Measurements from ENCODE around the gene RPL22. TPM values are rescaled to one million over a fixed set of nuclear protein-coding genes. Genes with fewer than 3 reads are reported as not detected.

RPL22 gene
- total and polyA plus RNA-seq, 2 of the 13 experiments (the other 11 are each of a cell fraction or from before 2014, with no cell fraction given): 214 to 545 TPM

DNA sequence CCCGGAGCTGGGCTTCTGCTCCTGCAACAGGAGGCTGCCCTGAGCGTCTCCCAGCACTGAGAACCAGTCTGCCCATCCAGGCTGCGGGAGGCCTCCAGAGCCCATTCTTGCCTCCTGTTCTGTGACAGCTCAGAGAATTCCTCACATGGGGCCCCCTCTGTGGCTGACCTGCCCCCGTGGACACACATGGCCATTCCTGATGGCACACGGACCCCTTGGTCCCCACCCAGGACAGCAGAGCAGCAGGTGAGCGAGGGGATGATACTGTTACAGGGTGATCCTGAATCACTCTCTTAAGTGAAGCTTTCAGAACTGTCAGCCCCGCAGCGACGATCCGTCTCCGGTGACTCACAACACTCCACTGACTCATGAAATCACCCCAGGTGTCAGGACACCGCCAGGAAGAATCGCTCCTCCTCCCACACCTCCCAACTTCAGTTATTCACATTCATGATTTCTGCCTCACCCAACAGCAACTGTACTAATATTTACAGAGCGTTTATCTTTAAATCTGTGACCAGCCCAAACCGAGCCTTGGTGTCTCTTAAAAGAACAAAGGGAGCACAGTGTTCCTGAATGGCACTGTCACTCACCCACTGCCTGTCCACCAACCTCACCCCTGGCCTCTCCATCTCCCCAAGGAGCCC, 41.7 kb downstream of the RPL22 start (continued):
- TF ChIP-seq HMGXB3 (CRISPR knock-in tag; IDR thresholded peaks at IDR 0.05; ENCODE audit: borderline replicate concordance) (no peak), MATR3 (CRISPR knock-in tag; IDR thresholded peaks at IDR 0.05) (no peak), TFAP4 (IDR thresholded peaks at IDR 0.05; ENCODE audit: borderline replicate concordance, low read depth) (peak; percentile 40; the same call in 1 of the 2 replicates), NR1H2 (CRISPR knock-in tag; IDR thresholded peaks at IDR 0.05; ENCODE audit: borderline replicate concordance, low read depth) (no peak), WIZ (CRISPR knock-in tag; IDR thresholded peaks at IDR 0.05) (no peak), NAIF1 (CRISPR knock-in tag; IDR thresholded peaks at IDR 0.05; ENCODE audit: borderline replicate concordance) (no peak), PAX8 (CRISPR knock-in tag; IDR thresholded peaks at IDR 0.05; ENCODE audit: borderline replicate concordance) (no peak), BCL3 (CRISPR knock-in tag; IDR thresholded peaks at IDR 0.05) (no peak), ZNF292 (CRISPR knock-in tag; IDR thresholded peaks at IDR 0.05; ENCODE audit: borderline replicate concordance, low read depth) (no peak), ZC3H4 (CRISPR knock-in tag; IDR thresholded peaks at IDR 0.05; ENCODE audit: borderline replicate concordance) (no peak), GFI1 (CRISPR knock-in tag; IDR thresholded peaks at IDR 0.05; ENCODE audit: borderline replicate concordance) (peak; percentile 36; the same call in 1 of the 2 replicates), ZNF816 (CRISPR knock-in tag; IDR thresholded peaks at IDR 0.05; ENCODE audit: borderline replicate concordance) (no peak), ZFP62 (CRISPR knock-in tag; IDR thresholded peaks at IDR 0.05) (no peak), HNRNPH1 (optimal IDR thresholded peaks at IDR 0.05; ENCODE audit: low read depth, low read length) (no peak), U2AF2 (IDR thresholded peaks at IDR 0.05; ENCODE audit: low read depth, low read length) (no peak), ZNF10 (CRISPR knock-in tag; IDR thresholded peaks at IDR 0.05; ENCODE audit: borderline replicate concordance, low read depth) (no peak), ARNTL (CRISPR knock-in tag; IDR thresholded peaks at IDR 0.05) (no peak), ZNF232 (CRISPR knock-in tag; IDR thresholded peaks at IDR 0.05; ENCODE audit: borderline replicate concordance) (no peak), SUZ12 (IDR thresholded peaks at IDR 0.05; ENCODE audit: low read depth, low read length) (no peak)
- TF ChIP-seq, protein P1, sequence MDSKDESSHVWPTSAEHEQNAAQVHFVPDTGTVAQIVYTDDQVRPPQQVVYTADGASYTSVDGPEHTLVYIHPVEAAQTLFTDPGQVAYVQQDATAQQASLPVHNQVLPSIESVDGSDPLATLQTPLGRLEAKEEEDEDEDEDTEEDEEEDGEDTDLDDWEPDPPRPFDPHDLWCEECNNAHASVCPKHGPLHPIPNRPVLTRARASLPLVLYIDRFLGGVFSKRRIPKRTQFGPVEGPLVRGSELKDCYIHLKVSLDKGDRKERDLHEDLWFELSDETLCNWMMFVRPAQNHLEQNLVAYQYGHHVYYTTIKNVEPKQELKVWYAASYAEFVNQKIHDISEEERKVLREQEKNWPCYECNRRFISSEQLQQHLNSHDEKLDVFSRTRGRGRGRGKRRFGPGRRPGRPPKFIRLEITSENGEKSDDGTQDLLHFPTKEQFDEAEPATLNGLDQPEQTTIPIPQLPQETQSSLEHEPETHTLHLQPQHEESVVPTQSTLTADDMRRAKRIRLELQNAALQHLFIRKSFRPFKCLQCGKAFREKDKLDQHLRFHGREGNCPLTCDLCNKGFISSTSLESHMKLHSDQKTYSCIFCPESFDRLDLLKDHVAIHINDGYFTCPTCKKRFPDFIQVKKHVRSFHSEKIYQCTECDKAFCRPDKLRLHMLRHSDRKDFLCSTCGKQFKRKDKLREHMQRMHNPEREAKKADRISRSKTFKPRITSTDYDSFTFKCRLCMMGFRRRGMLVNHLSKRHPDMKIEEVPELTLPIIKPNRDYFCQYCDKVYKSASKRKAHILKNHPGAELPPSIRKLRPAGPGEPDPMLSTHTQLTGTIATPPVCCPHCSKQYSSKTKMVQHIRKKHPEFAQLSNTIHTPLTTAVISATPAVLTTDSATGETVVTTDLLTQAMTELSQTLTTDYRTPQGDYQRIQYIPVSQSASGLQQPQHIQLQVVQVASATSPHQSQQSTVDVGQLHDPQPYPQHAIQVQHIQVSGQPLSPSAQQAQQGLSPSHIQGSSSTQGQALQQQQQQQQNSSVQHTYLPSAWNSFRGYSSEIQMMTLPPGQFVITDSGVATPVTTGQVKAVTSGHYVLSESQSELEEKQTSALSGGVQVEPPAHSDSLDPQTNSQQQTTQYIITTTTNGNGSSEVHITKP (CRISPR knock-in tag; IDR thresholded peaks at IDR 0.05; ENCODE audit: low read depth): no peak
